Measurements from ENCODE around the gene IFI16.

The IFI16 gene

GRCh38 chr1:159089184-159089791 lies 79.6 kb downstream of the IFI16 start:
- Histone ChIP-seq H3K36me3 (ENCODE audit: insufficient read depth, low read length) (no peaks in the 10 kb centered on the region), H3K4me3 (ENCODE audit: low read depth in 1 of 2, low read length in 2 of 2) (no peak overlapping the region), H3K27me3 (ENCODE audit: insufficient read depth, low read length, poor library complexity) (peaks cover 7% of the 10 kb centered on the region), H3K4me2 (ENCODE audit: insufficient read depth, low read length) (no peak overlapping the region), H3K9me3 (ENCODE audit: insufficient read depth, low read length, severe bottlenecking) (no peaks in the 10 kb centered on the region), H2AFZ (ENCODE audit: low read depth, low read length) (no peak overlapping the region), H3K9ac (ENCODE audit: low read depth, low read length) (no peak overlapping the region), H4K20me1 (ENCODE audit: insufficient read depth, low read length) (no peaks in the 10 kb centered on the region), H3K79me2 (ENCODE audit: insufficient read depth, low read length) (no peaks in the 10 kb centered on the region), H3K27ac (ENCODE audit: low read length) (no peak overlapping the region), H3K4me1 (ENCODE audit: insufficient read depth, low read length) (no peaks in the 10 kb centered on the region)
- DNase-seq (peak; percentile 30), ATAC-seq (ENCODE audit: insufficient read depth, low read depth) (peak; percentile 67; the same call in 2 of the 3 replicates)
- TF ChIP-seq CTCF (IDR thresholded peaks at IDR 0.05; ENCODE audit: borderline replicate concordance, extremely low read depth, low read length, poor library complexity, severe bottlenecking) = peak; percentile 85
- TF ChIP-seq EZH2 (IDR thresholded peaks at IDR 0.05; ENCODE audit: borderline replicate concordance, low read depth, low read length, severe bottlenecking) = no peak

GRCh38 chr1:159090286-159091179 lies 80.8 kb downstream of the IFI16 start:
- H3K27me3 ChIP-seq (ENCODE audit: insufficient read depth, low read length, poor library complexity) = peaks cover 10% of the 10 kb centered on the region
- no peak overlapping the region for H3K9ac ChIP-seq (ENCODE audit: low read depth, low read length)
- H3K9me3 ChIP-seq (ENCODE audit: insufficient read depth, low read length, severe bottlenecking) = no peaks in the 10 kb centered on the region
- H3K4me2 ChIP-seq (ENCODE audit: insufficient read depth, low read length) = no peak overlapping the region
- no peak overlapping the region for H3K4me3 ChIP-seq (ENCODE audit: low read depth in 1 of 2, low read length in 2 of 2)
- H3K27ac ChIP-seq (ENCODE audit: low read length) = no peak overlapping the region
- TF ChIP-seq EZH2 (IDR thresholded peaks at IDR 0.05; ENCODE audit: borderline replicate concordance, low read depth, low read length, severe bottlenecking) (no peak), CTCF (IDR thresholded peaks at IDR 0.05; ENCODE audit: borderline replicate concordance, extremely low read depth, low read length, poor library complexity, severe bottlenecking) (no peak)
- DNase-seq (no peak), ATAC-seq (ENCODE audit: insufficient read depth, low read depth) (no peak)
- H3K4me1 ChIP-seq (ENCODE audit: insufficient read depth, low read length) = no peaks in the 10 kb centered on the region
- H3K36me3 ChIP-seq (ENCODE audit: insufficient read depth, low read length) = no peaks in the 10 kb centered on the region
- no peaks in the 10 kb centered on the region for H4K20me1 ChIP-seq (ENCODE audit: insufficient read depth, low read length)
- H2AFZ ChIP-seq (ENCODE audit: low read depth, low read length) = no peak overlapping the region
- H3K79me2 ChIP-seq (ENCODE audit: insufficient read depth, low read length) = no peaks in the 10 kb centered on the region

- ATAC-seq (ENCODE audit: insufficient read depth, low read depth) (no peak), DNase-seq (no peak)
- Histone ChIP-seq H3K4me3 (ENCODE audit: low read depth in 1 of 2, low read length in 2 of 2) (no peak overlapping the region), H3K9ac (ENCODE audit: low read depth, low read length) (no peak overlapping the region), H2AFZ (ENCODE audit: low read depth, low read length) (no peak overlapping the region), H3K36me3 (ENCODE audit: insufficient read depth, low read length) (no peaks in the 10 kb centered on the region), H3K27me3 (ENCODE audit: insufficient read depth, low read length, poor library complexity) (peaks cover 4% of the 10 kb centered on the region), H3K79me2 (ENCODE audit: insufficient read depth, low read length) (no peaks in the 10 kb centered on the region), H3K4me2 (ENCODE audit: insufficient read depth, low read length) (no peak overlapping the region), H3K4me1 (ENCODE audit: insufficient read depth, low read length) (no peaks in the 10 kb centered on the region), H4K20me1 (ENCODE audit: insufficient read depth, low read length) (no peaks in the 10 kb centered on the region), H3K9me3 (ENCODE audit: insufficient read depth, low read length, severe bottlenecking) (no peaks in the 10 kb centered on the region), H3K27ac (ENCODE audit: low read length) (no peak overlapping the region)
- TF ChIP-seq EZH2 (IDR thresholded peaks at IDR 0.05; ENCODE audit: borderline replicate concordance, low read depth, low read length, severe bottlenecking) = no peak
- TF ChIP-seq CTCF (IDR thresholded peaks at IDR 0.05; ENCODE audit: borderline replicate concordance, extremely low read depth, low read length, poor library complexity, severe bottlenecking) = no peak
Measured at GRCh38 chr1:159091180-159091560, 81.5 kb downstream of the IFI16 start.

Measured in DND-41 (cell line).